Tibial nerve (tissue), 4 donors: ENCODE measurements around the gene PRICKLE2. TPM values are rescaled to one million over a fixed set of nuclear protein-coding genes. Genes with fewer than 3 reads are reported as not detected.

Experiments
- DNase-seq, 2 donors: peaks; one replicate each; pipeline ENCODE4 v3.0.0-alpha.2; 2019; ENCODE audit warnings: low spot score in 2 of 2
- H3K27ac ChIP-seq, 4 donors: fragments of 200-600 bp; sonication (generic) in 3 of 4; one replicate each; pipeline ENCODE4 v1.5.1; 2017 to 2019; ENCODE audit warnings: mild to moderate bottlenecking in 1 of 4
- H3K27me3 ChIP-seq, 2 donors: fragments of 200-600 bp; sonication (generic) in 1 of 2; one replicate each; pipeline versions ENCODE4 v1.5.1 to v1.6.0; 2017 to 2019
- H3K36me3 ChIP-seq, 3 donors: fragments of 200-600 bp; sonication (generic); one replicate each; pipeline ENCODE4 v1.5.1; 2018 to 2019
- H3K4me1 ChIP-seq, 4 donors: fragments of 200-600 bp; sonication (generic) in 3 of 4; one replicate each; pipeline ENCODE4 v1.5.1; 2017 to 2019
- H3K4me3 ChIP-seq, 4 donors: fragments of 200-600 bp; sonication (generic) in 3 of 4; one replicate each; pipeline ENCODE4 v1.5.1; 2017 to 2019; ENCODE audit warnings: mild to moderate bottlenecking in 1 of 4, moderate library complexity in 1 of 4
- H3K9me3 ChIP-seq, 4 donors: fragments of 200-600 bp; sonication (generic) in 3 of 4; one replicate each; pipeline ENCODE4 v1.5.1; 2017 to 2019
- CTCF ChIP-seq, 5 experiments: fragments of 200-600 bp in 3 of 5; fragments of 450-650 bp in 2 of 5; sonication (generic) in 3 of 5; IDR thresholded peaks; one replicate each; pipeline ENCODE4 v1.5.1; 2016 to 2019; ENCODE audit warnings: antibody characterized with exemption in 5 of 5, mild to moderate bottlenecking in 3 of 5, moderate library complexity in 2 of 5
- EP300 ChIP-seq, 2 donors: sonication (generic); formaldehyde crosslinking; IDR thresholded peaks; one replicate each; pipeline ENCODE4 v1.6.1; 2017; ENCODE audit warnings: antibody characterized with exemption in 2 of 2, mild to moderate bottlenecking in 1 of 2
- POLR2A ChIP-seq, 2 donors: fragments of 450-650 bp; IDR thresholded peaks; one replicate each; pipeline ENCODE4 v1.6.1; 2017; ENCODE audit warnings: antibody characterized with exemption in 2 of 2, mild to moderate bottlenecking in 2 of 2, moderate library complexity in 2 of 2
- WGBS, 2 donors: methylation state at CpG; one replicate each; pipeline ENCODE4 v1.1.5; 2018; 5-methylcytosine and 5-hydroxymethylcytosine counted together
- total RNA-seq, 4 donors: library from RNA; depleted of rRNA; stranded (reverse); fragments of >200 nt; gene quantifications; one replicate each; pipeline ENCODE4 v1.1.0, GENCODE V29; 2016

PRICKLE2 gene
- total RNA-seq, 4 donors from 2014 or later: 24.5 to 39.1 (median 35.2) TPM

DNA sequence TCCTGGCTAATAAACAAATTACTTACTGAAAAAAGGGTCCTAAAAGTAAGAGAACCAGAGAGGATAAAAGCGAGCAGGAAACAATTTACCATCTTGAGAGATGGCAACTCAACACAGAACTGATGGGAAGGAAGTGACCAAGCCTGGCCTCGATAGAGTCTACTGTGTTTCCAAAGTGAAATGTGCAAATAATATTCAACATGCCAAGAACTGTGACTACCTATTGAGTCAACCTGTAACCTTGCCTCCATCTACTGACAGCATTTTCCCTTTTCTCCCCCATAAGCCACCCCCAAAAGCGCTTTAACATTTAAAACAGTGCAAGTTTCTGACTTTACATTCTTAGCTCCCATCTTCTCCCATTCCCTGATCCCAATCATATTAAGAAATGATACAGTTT is 126.6 kb downstream of the PRICKLE2 start:
- no peak for TF ChIP-seq EP300 (IDR thresholded peaks at IDR 0.05)
- TF ChIP-seq CTCF (IDR thresholded peaks at IDR 0.05): no peak
- no peak for TF ChIP-seq POLR2A (IDR thresholded peaks at IDR 0.05)
- Histone ChIP-seq H3K36me3 (peaks cover 0 to 41% (median 0%) of the 10 kb centered on the region in 3 donors), H3K27ac (no peak overlapping the region), H3K4me3 (no peak overlapping the region), H3K27me3 (no peaks in the 10 kb centered on the region), H3K4me1 (peaks cover 0 to 3% (median 0%) of the 10 kb centered on the region in 4 donors), H3K9me3 (no peaks in the 10 kb centered on the region)
- DNase-seq: no peak
- 87 to 90% methylated on average over 3 of the region's 3 CpGs for WGBS, 2 donors

DNA sequence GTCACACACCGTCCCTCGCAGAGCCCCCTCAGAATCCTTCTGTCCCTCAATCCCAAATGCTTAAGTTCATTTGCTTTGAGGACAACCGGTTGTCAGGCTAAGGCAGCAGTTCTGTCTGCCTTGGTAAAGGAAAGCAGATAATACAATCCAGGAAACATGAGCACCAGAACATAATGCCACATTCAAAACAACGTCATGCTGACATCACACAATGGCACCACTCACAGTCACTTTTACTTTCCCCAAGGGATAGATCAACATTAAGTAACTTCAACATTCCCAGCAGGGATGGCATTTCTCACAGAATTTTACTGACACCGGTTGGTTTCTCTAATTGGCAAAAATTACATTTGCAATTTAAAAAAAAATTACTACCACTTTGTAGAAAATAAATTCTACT is 127.3 kb downstream of the PRICKLE2 start:
- DNase-seq: no peak
- H3K36me3 ChIP-seq: peaks cover 0 to 41% (median 0%) of the 10 kb centered on the region in 3 donors
- no peaks in the 10 kb centered on the region for H3K9me3 ChIP-seq
- no peaks in the 10 kb centered on the region for H3K4me1 ChIP-seq
- H3K27me3 ChIP-seq: no peaks in the 10 kb centered on the region
- no peak overlapping the region for H3K27ac ChIP-seq
- H3K4me3 ChIP-seq: no peak overlapping the region
- 60 to 69% methylated on average over 5 of the region's 5 CpGs for WGBS, 2 donors
- TF ChIP-seq POLR2A (IDR thresholded peaks at IDR 0.05): no peak
- no peak for TF ChIP-seq CTCF (IDR thresholded peaks at IDR 0.05)
- TF ChIP-seq EP300 (IDR thresholded peaks at IDR 0.05): no peak

GRCh38 chr3:64095802-64096201 is 129.5 kb downstream of the PRICKLE2 start:
- Histone ChIP-seq H3K4me1 (peaks cover 0 to 7% (median 0%) of the 10 kb centered on the region in 4 donors), H3K27ac (no peak overlapping the region), H3K9me3 (no peaks in the 10 kb centered on the region), H3K27me3 (no peaks in the 10 kb centered on the region), H3K36me3 (peaks cover 0 to 41% (median 0%) of the 10 kb centered on the region in 3 donors), H3K4me3 (no peak overlapping the region)
- no peak for TF ChIP-seq EP300 (IDR thresholded peaks at IDR 0.05)
- TF ChIP-seq POLR2A (IDR thresholded peaks at IDR 0.05): no peak
- no peak for TF ChIP-seq CTCF (IDR thresholded peaks at IDR 0.05)
- 86 to 90% methylated on average over 3 of the region's 3 CpGs for WGBS, 2 donors
- DNase-seq: no peak

DNA sequence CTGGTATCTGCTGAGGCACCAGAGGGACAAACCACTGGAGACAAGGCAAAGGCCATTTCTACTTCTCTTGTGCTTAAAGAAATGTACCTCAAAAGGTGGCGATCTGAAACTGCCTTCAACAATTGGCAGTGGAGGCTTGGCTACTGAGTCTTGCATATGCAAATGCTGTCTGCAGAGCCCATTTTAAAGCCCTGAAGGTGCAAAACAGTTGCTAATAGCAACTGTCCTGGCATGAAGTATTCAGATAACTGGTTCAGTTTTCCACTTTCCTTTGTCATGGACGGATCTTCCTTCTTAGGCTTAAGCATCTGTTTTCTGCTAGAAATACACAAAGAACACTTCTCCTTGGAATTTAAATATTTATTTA is 130.6 kb downstream of the PRICKLE2 start:
- Histone ChIP-seq H3K27me3 (no peaks in the 10 kb centered on the region), H3K4me1 (peaks cover 0 to 7% (median 0%) of the 10 kb centered on the region in 4 donors), H3K9me3 (no peaks in the 10 kb centered on the region), H3K4me3 (no peak overlapping the region), H3K27ac (no peak overlapping the region), H3K36me3 (peaks cover 0 to 39% (median 0%) of the 10 kb centered on the region in 3 donors)
- TF ChIP-seq EP300 (IDR thresholded peaks at IDR 0.05) (no peak), CTCF (IDR thresholded peaks at IDR 0.05) (no peak), POLR2A (IDR thresholded peaks at IDR 0.05) (no peak)
- DNase-seq: no peak
- WGBS, 2 donors: 71 to 99% methylated on average over 2 of the region's 2 CpGs

DNA sequence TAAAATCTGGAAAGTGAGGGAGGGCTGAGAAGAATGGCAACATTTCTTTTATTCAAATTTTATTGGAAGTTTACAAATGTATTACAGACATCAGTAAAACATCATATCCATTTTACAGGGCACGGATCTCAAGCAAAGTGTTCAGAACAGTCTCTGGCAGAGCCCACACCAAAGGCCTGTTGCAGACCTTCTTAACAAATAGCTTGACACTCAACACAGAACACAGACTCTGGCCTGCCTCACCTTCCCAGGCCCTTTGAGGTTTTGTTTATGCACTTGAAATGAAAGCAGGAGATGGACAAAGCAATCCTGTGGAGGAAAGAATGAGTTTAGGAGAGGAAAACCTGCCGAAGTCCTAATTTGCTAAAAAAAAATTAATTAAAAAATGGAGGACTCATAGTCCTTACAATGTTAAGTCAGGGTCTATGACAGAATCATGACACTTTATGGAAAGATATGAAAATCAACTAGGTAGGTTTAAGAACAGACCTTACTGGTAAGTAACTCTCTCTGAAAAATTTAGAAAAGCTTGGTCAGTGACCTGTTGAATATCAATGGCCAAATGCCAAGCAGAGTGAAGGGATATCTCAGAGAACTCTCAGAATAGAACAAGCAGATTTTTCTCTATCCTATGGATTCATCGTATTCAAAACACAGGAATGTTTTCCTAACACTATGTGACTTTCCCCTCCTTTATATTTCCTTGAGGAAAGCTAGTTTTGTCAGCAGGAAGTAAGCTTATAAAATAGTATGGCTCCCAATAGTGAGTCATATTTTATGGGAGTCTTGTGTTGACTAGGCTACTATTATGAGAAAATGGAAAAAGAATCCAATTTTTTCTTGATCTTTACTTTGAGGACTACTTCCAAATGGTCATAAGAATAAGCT is 131.2 kb downstream of the PRICKLE2 start:
- no peak overlapping the region for H3K4me3 ChIP-seq
- peaks cover 0 to 33% (median 0%) of the 10 kb centered on the region in 3 donors for H3K36me3 ChIP-seq
- 68% methylated on average over 3 of the region's 3 CpGs for WGBS, 2 donors
- H3K4me1 ChIP-seq: peaks cover 0 to 9% (median 0%) of the 10 kb centered on the region in 4 donors
- no peak for DNase-seq
- TF ChIP-seq POLR2A (IDR thresholded peaks at IDR 0.05) (no peak), CTCF (IDR thresholded peaks at IDR 0.05) (no peak), EP300 (IDR thresholded peaks at IDR 0.05) (no peak)
- no peak overlapping the region for H3K27ac ChIP-seq
- no peaks in the 10 kb centered on the region for H3K27me3 ChIP-seq
- no peaks in the 10 kb centered on the region for H3K9me3 ChIP-seq
